Thyroid gland (tissue), 4 donors: ENCODE measurements around the gene TXK.

Experiments used
- POLR2A ChIP-seq, 2 donors: fragments of 450-650 bp; IDR thresholded peaks; one replicate each; pipeline ENCODE4 v1.6.1; 2017; ENCODE audit warnings: antibody characterized with exemption in 2 of 2, mild to moderate bottlenecking in 2 of 2, moderate library complexity in 1 of 2
- TF ChIP-seq, protein P1 (sequence below), 6 experiments: fragments of 200-600 bp in 3 of 6; fragments of 450-650 bp in 3 of 6; sonication (generic) in 3 of 6; IDR thresholded peaks; one replicate each; pipeline ENCODE4 v1.5.1; 2016 to 2019; ENCODE audit warnings: antibody characterized with exemption in 6 of 6, mild to moderate bottlenecking in 2 of 6, inconsistent platforms in 1 of 6, moderate library complexity in 1 of 6

DNA sequence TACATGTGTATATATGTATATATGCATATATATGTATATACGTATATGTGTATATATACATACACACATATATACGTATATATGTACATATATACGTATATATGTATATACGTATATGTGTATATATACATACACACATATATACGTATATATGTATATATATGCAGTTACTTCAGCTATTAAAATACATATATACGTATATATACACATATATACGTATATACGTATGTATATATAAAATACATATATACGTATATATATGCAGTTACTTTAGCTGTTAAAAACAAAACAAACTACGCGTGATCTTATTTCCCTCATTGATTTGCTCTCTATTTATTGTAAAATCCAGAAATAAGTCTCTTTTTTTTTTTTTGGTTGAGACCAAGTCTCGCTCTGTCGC, 13.9 kb downstream of the TXK start:
- TF ChIP-seq, protein P1, sequence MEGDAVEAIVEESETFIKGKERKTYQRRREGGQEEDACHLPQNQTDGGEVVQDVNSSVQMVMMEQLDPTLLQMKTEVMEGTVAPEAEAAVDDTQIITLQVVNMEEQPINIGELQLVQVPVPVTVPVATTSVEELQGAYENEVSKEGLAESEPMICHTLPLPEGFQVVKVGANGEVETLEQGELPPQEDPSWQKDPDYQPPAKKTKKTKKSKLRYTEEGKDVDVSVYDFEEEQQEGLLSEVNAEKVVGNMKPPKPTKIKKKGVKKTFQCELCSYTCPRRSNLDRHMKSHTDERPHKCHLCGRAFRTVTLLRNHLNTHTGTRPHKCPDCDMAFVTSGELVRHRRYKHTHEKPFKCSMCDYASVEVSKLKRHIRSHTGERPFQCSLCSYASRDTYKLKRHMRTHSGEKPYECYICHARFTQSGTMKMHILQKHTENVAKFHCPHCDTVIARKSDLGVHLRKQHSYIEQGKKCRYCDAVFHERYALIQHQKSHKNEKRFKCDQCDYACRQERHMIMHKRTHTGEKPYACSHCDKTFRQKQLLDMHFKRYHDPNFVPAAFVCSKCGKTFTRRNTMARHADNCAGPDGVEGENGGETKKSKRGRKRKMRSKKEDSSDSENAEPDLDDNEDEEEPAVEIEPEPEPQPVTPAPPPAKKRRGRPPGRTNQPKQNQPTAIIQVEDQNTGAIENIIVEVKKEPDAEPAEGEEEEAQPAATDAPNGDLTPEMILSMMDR (IDR thresholded peaks at IDR 0.05), result no peak
- no peak for TF ChIP-seq POLR2A (IDR thresholded peaks at IDR 0.05)
